OCI-LY3 (cell line): ENCODE results near the gene NLN.
A peak's percentile ranks its signal among the peaks of the same experiment; 100 is the strongest.
"Not testable (repeated sequence)": the region's sequence is repeated elsewhere in the genome, so short reads cannot be mapped to it uniquely, and the experiment has no call there.

Experiments
- H2AFZ ChIP-seq: fragments of 200-600, 300-600 bp; shearing (Covaris generic); 2 replicates; pipeline ENCODE4 v1.6.0; 2014; ENCODE audit warnings: antibody characterized with exemption, low read depth, low read length
- H3K27ac ChIP-seq: fragments of 200-600, 300-600 bp; sonication (generic); 2 replicates; pipeline ENCODE4 v1.5.1; 2014; ENCODE audit warnings: mild to moderate bottlenecking, low read length, moderate library complexity, mixed read lengths
- H3K27me3 ChIP-seq: fragments of 200-600, 300-600 bp; sonication (generic); 2 replicates; pipeline ENCODE4 v1.6.1; 2014; ENCODE audit warnings: low read depth, low read length, mixed read lengths
- H3K36me3 ChIP-seq: fragments of 200-600, 300-600 bp; sonication (generic); replicated peaks from 2 replicates; pipeline ENCODE3; 2014; ENCODE audit warnings: low read depth, low read length, mixed read lengths
- H3K4me1 ChIP-seq: fragments of 300-600, 200-600 bp; sonication (generic); 2 replicates; pipeline ENCODE4 v1.6.1; 2014; ENCODE audit warnings: low read length, mixed read lengths
- H3K4me2 ChIP-seq: fragments of 200-600, 300-600 bp; sonication (generic); 2 replicates; pipeline ENCODE4 v1.6.1; 2014; ENCODE audit warnings: low read length, mixed read lengths
- H3K4me3 ChIP-seq: fragments of 300-600, 200-600 bp; sonication (generic); 2 replicates; pipeline ENCODE4 v1.5.1; 2014; ENCODE audit warnings: antibody characterized with exemption, mild to moderate bottlenecking, low read length, moderate library complexity
- H3K79me2 ChIP-seq: fragments of 300-600, 200-600 bp; shearing (Covaris generic); 2 replicates; pipeline ENCODE4 v1.6.1; 2014; ENCODE audit warnings: mild to moderate bottlenecking, low read length, mixed read lengths
- H3K9ac ChIP-seq: fragments of 300-600, 200-600 bp; shearing (Covaris generic); 2 replicates; pipeline ENCODE4 v1.6.0; 2014; ENCODE audit warnings: mild to moderate bottlenecking, low read length, moderate library complexity
- H3K9me3 ChIP-seq: fragments of 200-600, 300-600 bp; shearing (Covaris generic); 2 replicates; pipeline ENCODE4 v1.6.1; 2014; ENCODE audit warnings: low read length, mixed read lengths; ENCODE audit not compliant: insufficient read depth
- H4K20me1 ChIP-seq: fragments of 200-600, 300-600 bp; sonication (generic); 2 replicates; pipeline ENCODE4 v1.6.1; 2016; ENCODE audit warnings: low read length, mixed read lengths; ENCODE audit not compliant: insufficient read depth
- EZH2phosphoT487 ChIP-seq: fragments of 200-600 bp; shearing (Covaris generic); IDR thresholded peaks from 2 replicates; pipeline ENCODE4 v1.6.1; 2018; ENCODE audit warnings: antibody characterized with exemption, mixed run types, low read depth
- TF ChIP-seq, protein P1 (sequence below): fragments of 200-600, 300-600 bp; sonication (generic); IDR thresholded peaks from 2 replicates; pipeline ENCODE4 v1.5.1; 2014; ENCODE audit warnings: antibody characterized with exemption, low read length, low read depth

NLN gene

DNA sequence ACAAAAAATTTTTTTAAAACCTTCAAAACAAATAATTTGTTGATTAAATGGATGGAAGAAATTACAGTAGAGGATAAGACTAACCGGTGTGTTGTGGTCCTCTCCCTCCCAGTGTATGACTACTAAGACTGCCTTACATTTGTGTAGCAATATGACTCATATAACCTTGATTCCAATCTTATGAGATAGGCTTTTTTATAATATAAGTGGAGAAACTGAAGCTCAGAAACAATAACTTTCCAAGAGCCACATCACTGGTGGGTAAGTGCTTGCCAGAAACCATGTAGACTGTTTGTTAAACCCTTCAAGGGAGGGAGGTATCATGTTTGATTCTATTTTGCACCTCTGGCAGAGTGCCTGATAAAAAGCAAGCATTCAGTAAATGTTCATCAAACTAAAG, 47.5 kb downstream of the NLN start:
- no peak overlapping the region for H3K27ac ChIP-seq
- peaks cover 10% of the 10 kb centered on the region for H3K4me1 ChIP-seq
- no peaks in the 10 kb centered on the region for H4K20me1 ChIP-seq
- H3K4me3 ChIP-seq = no peak overlapping the region
- H3K9me3 ChIP-seq = no peaks in the 10 kb centered on the region
- TF ChIP-seq, protein P1, sequence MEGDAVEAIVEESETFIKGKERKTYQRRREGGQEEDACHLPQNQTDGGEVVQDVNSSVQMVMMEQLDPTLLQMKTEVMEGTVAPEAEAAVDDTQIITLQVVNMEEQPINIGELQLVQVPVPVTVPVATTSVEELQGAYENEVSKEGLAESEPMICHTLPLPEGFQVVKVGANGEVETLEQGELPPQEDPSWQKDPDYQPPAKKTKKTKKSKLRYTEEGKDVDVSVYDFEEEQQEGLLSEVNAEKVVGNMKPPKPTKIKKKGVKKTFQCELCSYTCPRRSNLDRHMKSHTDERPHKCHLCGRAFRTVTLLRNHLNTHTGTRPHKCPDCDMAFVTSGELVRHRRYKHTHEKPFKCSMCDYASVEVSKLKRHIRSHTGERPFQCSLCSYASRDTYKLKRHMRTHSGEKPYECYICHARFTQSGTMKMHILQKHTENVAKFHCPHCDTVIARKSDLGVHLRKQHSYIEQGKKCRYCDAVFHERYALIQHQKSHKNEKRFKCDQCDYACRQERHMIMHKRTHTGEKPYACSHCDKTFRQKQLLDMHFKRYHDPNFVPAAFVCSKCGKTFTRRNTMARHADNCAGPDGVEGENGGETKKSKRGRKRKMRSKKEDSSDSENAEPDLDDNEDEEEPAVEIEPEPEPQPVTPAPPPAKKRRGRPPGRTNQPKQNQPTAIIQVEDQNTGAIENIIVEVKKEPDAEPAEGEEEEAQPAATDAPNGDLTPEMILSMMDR = no peak
- no peak for TF ChIP-seq EZH2phosphoT487
- no peaks in the 10 kb centered on the region for H3K27me3 ChIP-seq
- H3K4me2 ChIP-seq = no peak overlapping the region
- H3K9ac ChIP-seq = no peak overlapping the region
- H3K79me2 ChIP-seq = no peaks in the 10 kb centered on the region
- H3K36me3 ChIP-seq = no peaks in the 10 kb centered on the region
- H2AFZ ChIP-seq = no peak overlapping the region

DNA sequence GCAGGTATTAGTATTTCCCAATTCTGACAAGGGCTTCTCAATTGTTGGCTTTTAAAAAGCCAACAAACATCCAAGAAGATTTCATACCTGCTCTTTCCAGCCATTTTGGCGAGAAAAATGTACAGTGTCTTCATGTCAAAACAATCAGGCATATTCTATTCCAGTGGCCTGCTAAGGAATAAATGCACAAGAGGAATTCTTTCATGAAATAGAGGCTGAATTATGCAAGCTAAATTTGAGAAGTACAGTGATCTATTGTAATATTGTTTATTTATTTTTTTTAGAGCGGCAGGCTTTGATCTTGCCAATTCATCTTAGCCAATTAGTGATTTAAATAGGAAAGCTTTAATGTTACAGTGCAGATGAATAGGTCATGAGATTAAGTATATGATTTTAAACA, 49.3 kb downstream of the NLN start:
- H3K9ac ChIP-seq = no peak overlapping the region
- H3K79me2 ChIP-seq = no peaks in the 10 kb centered on the region
- H3K27me3 ChIP-seq = no peaks in the 10 kb centered on the region
- H3K9me3 ChIP-seq = no peaks in the 10 kb centered on the region
- H2AFZ ChIP-seq = no peak overlapping the region
- no peaks in the 10 kb centered on the region for H4K20me1 ChIP-seq
- TF ChIP-seq, protein P1 = no peak
- no peak for TF ChIP-seq EZH2phosphoT487
- no peaks in the 10 kb centered on the region for H3K36me3 ChIP-seq
- H3K27ac ChIP-seq = no peak overlapping the region
- no peak overlapping the region for H3K4me3 ChIP-seq
- H3K4me1 ChIP-seq = peaks cover 6% of the 10 kb centered on the region
- no peak overlapping the region for H3K4me2 ChIP-seq

DNA sequence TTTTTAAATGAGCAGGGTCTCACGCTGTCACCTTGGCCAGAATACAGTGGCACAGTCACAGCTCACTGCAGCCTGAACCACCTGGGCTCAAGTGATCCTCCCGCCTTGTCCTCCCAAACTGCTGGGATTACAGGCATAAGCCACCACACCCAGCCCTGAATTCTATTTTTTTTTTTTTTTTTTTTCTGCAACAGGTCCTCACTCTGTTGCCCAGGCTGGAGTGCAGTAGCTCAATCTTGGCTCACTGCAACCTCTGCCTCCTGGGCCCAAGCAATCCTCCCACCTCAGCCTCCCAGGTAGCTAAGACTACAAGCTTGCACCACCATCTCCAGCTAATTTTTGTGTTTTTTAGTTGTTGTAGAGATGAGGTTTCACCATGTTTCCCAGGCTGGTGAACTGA, 51.0 kb downstream of the NLN start:
- not testable (repeated sequence) for H3K36me3 ChIP-seq, H3K4me3 ChIP-seq, H3K27me3 ChIP-seq, H3K27ac ChIP-seq, H2AFZ ChIP-seq, H4K20me1 ChIP-seq, H3K9me3 ChIP-seq, H3K9ac ChIP-seq, H3K4me2 ChIP-seq, H3K79me2 ChIP-seq
- H3K4me1 ChIP-seq = peaks cover 11% of the 10 kb centered on the region

DNA sequence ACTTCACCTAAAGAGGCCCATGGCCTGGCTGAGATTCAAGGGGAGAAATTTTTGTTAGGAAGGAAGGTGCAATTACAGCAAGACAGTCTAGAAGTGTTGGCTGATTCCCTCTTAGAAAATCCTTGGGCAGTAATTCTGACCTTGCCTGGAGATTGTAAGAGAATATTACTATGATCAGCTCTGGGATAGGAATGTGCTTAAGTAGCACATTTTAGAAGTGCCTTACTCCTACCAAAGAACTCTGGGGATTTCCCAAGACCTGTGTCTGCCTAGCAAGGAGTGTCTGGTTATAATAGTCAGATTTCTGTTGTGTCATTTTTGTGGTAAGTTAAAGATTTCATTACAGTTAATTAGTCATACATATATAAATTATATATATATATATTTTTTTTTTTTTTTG, 52.3 kb downstream of the NLN start:
- TF ChIP-seq EZH2phosphoT487 = no peak
- TF ChIP-seq, protein P1 = no peak
- Histone ChIP-seq H3K4me2 (peak overlapping the region; percentile 13; the same call in 1 of the 2 replicates), H3K4me1 (peaks cover 11% of the 10 kb centered on the region), H3K36me3 (no peaks in the 10 kb centered on the region), H4K20me1 (no peaks in the 10 kb centered on the region), H3K27me3 (no peaks in the 10 kb centered on the region), H2AFZ (no peak overlapping the region), H3K9ac (no peak overlapping the region), H3K27ac (no peak overlapping the region), H3K79me2 (no peaks in the 10 kb centered on the region), H3K9me3 (no peaks in the 10 kb centered on the region), H3K4me3 (no peak overlapping the region)

DNA sequence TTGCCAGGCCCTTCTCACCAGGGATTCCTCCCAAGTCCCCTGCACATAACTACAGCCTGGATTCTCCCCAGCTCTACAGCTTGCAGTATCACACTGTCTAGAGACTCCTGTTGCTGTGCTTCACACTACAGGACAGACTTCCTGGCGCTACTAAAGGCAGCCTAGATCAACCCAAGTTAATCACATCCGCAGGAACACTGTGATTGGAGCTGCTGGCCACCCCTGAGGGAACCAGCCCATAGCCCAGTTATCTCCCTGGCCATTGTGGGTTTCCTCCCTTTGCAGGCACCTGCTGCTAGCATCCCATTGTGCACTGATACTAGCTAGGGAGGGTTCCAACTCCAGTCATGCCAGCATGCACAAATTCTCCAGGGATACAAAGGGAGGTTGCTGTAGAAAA, 53.5 kb downstream of the NLN start:
- Histone ChIP-seq H3K27me3 (no peaks in the 10 kb centered on the region), H4K20me1 (no peaks in the 10 kb centered on the region), H2AFZ (no peak overlapping the region), H3K9ac (no peak overlapping the region), H3K4me2 (no peak overlapping the region), H3K4me1 (peaks cover 17% of the 10 kb centered on the region), H3K36me3 (no peaks in the 10 kb centered on the region), H3K79me2 (no peaks in the 10 kb centered on the region), H3K4me3 (no peak overlapping the region), H3K27ac (no peak overlapping the region), H3K9me3 (no peaks in the 10 kb centered on the region)
- TF ChIP-seq, protein P1 = no peak
- TF ChIP-seq EZH2phosphoT487 = no peak
